ENCODE measurements around the gene CFAP65. TPM values are rescaled to one million over a fixed set of nuclear protein-coding genes. Genes with fewer than 3 reads are reported as not detected.
A peak's percentile ranks its signal among the peaks of the same experiment; 100 is the strongest.

CFAP65 gene
- total and polyA plus RNA-seq, 2 of the 4 experiments (the other 2 are of a cell fraction): not detected

- no peak for TF ChIP-seq RFX5 (IDR thresholded peaks at IDR 0.05; ENCODE audit: low read depth, low read length)
Observed at GRCh38 chr2:218960309-218961165, 80.8 kb downstream of the CFAP65 start (continued).

- no peaks in the 10 kb centered on the region for H3K9me3 ChIP-seq (ENCODE audit: control insufficient read depth, insufficient read depth, low read length)
- H4K8ac ChIP-seq (ENCODE audit: low read depth in 2 of 2, low read length in 2 of 2): no peak overlapping the region
- WGBS, 2 experiments (ENCODE audit: extremely low coverage in 2 of 2, insufficient read length in 1 of 2): 1% methylated on average over 30 of the region's 67 CpGs; no CpG with 5 or more reads in 1 of the 2 experiments
- H2BK20ac ChIP-seq (ENCODE audit: low read depth, low read length): no peak overlapping the region
- H3K56ac ChIP-seq (ENCODE audit: extremely low read depth, insufficient read depth, low read length): no peak overlapping the region
- POLR2A ChIA-PET (ENCODE audit: unreplicated experiment): no interaction called here
- in situ Hi-C loops (cut with MboI; ENCODE audit: low sequenced_read_pairs): no loop called here
- H4K91ac ChIP-seq (ENCODE audit: insufficient read depth, low read depth, low read length): no peak overlapping the region
- H3K18ac ChIP-seq (ENCODE audit: low read depth, low read length): no peak overlapping the region
- H2BK15ac ChIP-seq (ENCODE audit: low read depth, low read length): no peak overlapping the region
- no peaks in the 10 kb centered on the region for H3K4me1 ChIP-seq (ENCODE audit: control insufficient read depth, insufficient read depth, low read length)
- no peaks in the 10 kb centered on the region for H3K79me1 ChIP-seq (ENCODE audit: low read depth in 1 of 2, low read length in 2 of 2)
- H3K4me2 ChIP-seq (ENCODE audit: low read depth, low read length): no peak overlapping the region
- no peak overlapping the region for H3K27ac ChIP-seq (ENCODE audit: insufficient read depth, low read length)
- H2BK120ac ChIP-seq (ENCODE audit: low read depth, low read length): no peak overlapping the region
- H3K9me1 ChIP-seq (ENCODE audit: insufficient read depth, low read length): 0 out of 2 replicates have a peak, but pooled peaks cover 4% of the 10 kb centered on the region
- CTCF ChIA-PET: interaction anchor here (0.6 kb wide), 1 partner anchor 20 kb away, joined by 4 read pairs; no protein-coding TSS in a partner anchor
- ATAC-seq (ENCODE audit: low read depth) (no peak), DNase-seq (no peak)
- intact Hi-C loops (cut with micrococcal nuclease): no loop called here
- H2AFZ ChIP-seq (replicated peaks; ENCODE audit: low read length, poor library complexity): peak overlapping the region; percentile 67
- no peak overlapping the region for H3K4ac ChIP-seq (ENCODE audit: low read depth, low read length)
- no peak overlapping the region for H2BK5ac ChIP-seq (ENCODE audit: low read depth, low read length, poor library complexity, severe bottlenecking)
- H3K36me3 ChIP-seq (ENCODE audit: control insufficient read depth, insufficient read depth, low read length): no peaks in the 10 kb centered on the region
- no peak overlapping the region for H2AK5ac ChIP-seq (ENCODE audit: low read depth, low read length)
- BruUV-seq (replicated peaks): no TSS peak
- H4K5ac ChIP-seq (ENCODE audit: low read depth, low read length): no peak overlapping the region
- no peak overlapping the region for H3K23ac ChIP-seq (ENCODE audit: low read depth, low read length)
- no peak overlapping the region for H3K14ac ChIP-seq (replicated peaks; ENCODE audit: low read depth, low read length)
- H4K20me1 ChIP-seq (ENCODE audit: insufficient read depth, low read length): no peaks in the 10 kb centered on the region; the same call in 1 of the 2 replicates
- dilution Hi-C loops (cut with HindIII; ENCODE audit: low sequenced_read_pairs, unreplicated experiment): no loop called here
- H3K27me3 ChIP-seq (ENCODE audit: control insufficient read depth, insufficient read depth, low read length): peaks cover 71% of the 10 kb centered on the region
- H2AK9ac ChIP-seq (replicated peaks; ENCODE audit: low read depth, low read length, poor library complexity): no peak overlapping the region
- H3K9ac ChIP-seq (ENCODE audit: low read depth, low read length): no peak overlapping the region
- H3K4me3 ChIP-seq (ENCODE audit: insufficient read depth, low read depth, low read length): peak overlapping the region; percentile 30
- TF ChIP-seq BHLHE40 (IDR thresholded peaks at IDR 0.05; ENCODE audit: low read depth, low read length): no peak
- no peak for TF ChIP-seq RFX5 (IDR thresholded peaks at IDR 0.05; ENCODE audit: low read depth, low read length)
- no peak for TF ChIP-seq FOS (IDR thresholded peaks at IDR 0.05; ENCODE audit: low read depth, low read length)
- TF ChIP-seq MAFK (IDR thresholded peaks at IDR 0.05; ENCODE audit: low read depth, low read length): no peak
- no peak for TF ChIP-seq RAD21 (IDR thresholded peaks at IDR 0.05; ENCODE audit: low read length)
- no peak for TF ChIP-seq RCOR1 (IDR thresholded peaks at IDR 0.05; ENCODE audit: insufficient replicate concordance, low read length)
- TF ChIP-seq NFE2L2 (IDR thresholded peaks at IDR 0.05; ENCODE audit: low read depth, low read length): no peak
- TF ChIP-seq CTCF (conservative IDR thresholded peaks at IDR 0.05; ENCODE audit: low read depth, low read length): no peak
- no peak for TF ChIP-seq SMC3 (IDR thresholded peaks at IDR 0.05; ENCODE audit: low read depth, low read length)
- TF ChIP-seq CHD1 (IDR thresholded peaks at IDR 0.05; ENCODE audit: low read depth, low read length): no peak
- no peak for TF ChIP-seq MXI1 (IDR thresholded peaks at IDR 0.05; ENCODE audit: borderline replicate concordance, low read depth, low read length)
- no peak for TF ChIP-seq POLR2A (IDR thresholded peaks at IDR 0.05; ENCODE audit: low read depth, low read length)
- no peak for TF ChIP-seq MAZ (IDR thresholded peaks at IDR 0.05; ENCODE audit: borderline replicate concordance, low read depth, low read length)
- TF ChIP-seq USF2 (IDR thresholded peaks at IDR 0.05; ENCODE audit: low read depth, low read length): no peak
Observed at GRCh38 chr2:218959761-218960308, 81.5 kb downstream of the CFAP65 start.

Measured in IMR-90 (cell line).